GM19025 (cell line): ENCODE measurements around the gene SPATC1L.
"Not testable (repeated sequence)": the region's sequence is repeated elsewhere in the genome, so short reads cannot be mapped to it uniquely, and the experiment has no call there.

Source experiments
- ATAC-seq: cut with Tn5 transposase; IDR thresholded peaks from one replicate; pipeline ENCODE4 v1.9.1; 2021; ENCODE audit warnings: mild to moderate bottlenecking, low read depth, moderate library complexity; ENCODE audit not compliant: unreplicated experiment

SPATC1L gene

GRCh38 chr21:46184625-46185555, 631 bp upstream of the SPATC1L start:
- ATAC-seq = no peak

- ATAC-seq = not testable (repeated sequence)
Measured at GRCh38 chr21:46183337-46183909, 836 bp downstream of the SPATC1L start.

- ATAC-seq = no peak
Measured at GRCh38 chr21:46182548-46183336, 1.5 kb downstream of the SPATC1L start.

GRCh38 chr21:46181953-46182547, 2.2 kb downstream of the SPATC1L start:
- no peak for ATAC-seq

GRCh38 chr21:46181436-46181835, 2.8 kb downstream of the SPATC1L start:
- no peak for ATAC-seq

GRCh38 chr21:46180778-46181391, 3.4 kb downstream of the SPATC1L start:
- no peak for ATAC-seq

GRCh38 chr21:46180079-46180722, 4.1 kb downstream of the SPATC1L start:
- ATAC-seq = no peak

GRCh38 chr21:46179708-46180078, 4.6 kb downstream of the SPATC1L start:
- no peak for ATAC-seq

GRCh38 chr21:46178961-46179360, 5.3 kb downstream of the SPATC1L start:
- no peak for ATAC-seq

GRCh38 chr21:46176443-46177129, 7.7 kb downstream of the SPATC1L start:
- ATAC-seq = not testable (repeated sequence)

- ATAC-seq = no peak
Measured at GRCh38 chr21:46173573-46173972, 10.7 kb downstream of the SPATC1L start.

GRCh38 chr21:46172863-46173528, 11.3 kb downstream of the SPATC1L start:
- ATAC-seq = no peak

- no peak for ATAC-seq
Measured at GRCh38 chr21:46171996-46172862, 12.0 kb downstream of the SPATC1L start.

GRCh38 chr21:46171585-46171984, 12.7 kb downstream of the SPATC1L start:
- no peak for ATAC-seq

- ATAC-seq = not testable (repeated sequence)
Measured at GRCh38 chr21:46170436-46171193, 13.6 kb downstream of the SPATC1L start.

GRCh38 chr21:46168659-46169386, 15.4 kb downstream of the SPATC1L start:
- ATAC-seq = no peak
